Astrocyte (in vitro differentiated cells and primary cell): ENCODE data around the gene SLFN5. TPM values are rescaled to one million over a fixed set of nuclear protein-coding genes. Genes with fewer than 3 reads are reported as not detected.

Experiments
- DNase-seq: peaks from one replicate; pipeline ENCODE4 v3.0.0-alpha.2; 2010; ENCODE audit warnings: low read depth
- FAIRE-seq: peaks from 2 replicates; lab custom pipeline; 2011; peaks lifted over from hg19 to GRCh38; lab: Jason Lieb, UNC
- H2AFZ ChIP-seq: 2 replicates; pipeline ENCODE4 v1.6.0; 2012; ENCODE audit warnings: low read depth, low read length, inconsistent platforms
- H3K27ac ChIP-seq: 2 replicates; pipeline ENCODE4 v1.5.1; 2011; ENCODE audit warnings: low read depth, low read length, inconsistent platforms
- H3K27me3 ChIP-seq: 2 replicates; pipeline ENCODE4 v1.6.0; 2011; ENCODE audit warnings: low read length, inconsistent platforms; ENCODE audit not compliant: insufficient read depth
- H3K36me3 ChIP-seq: 2 replicates; pipeline ENCODE4 v1.5.1; 2011; ENCODE audit warnings: low read length, inconsistent platforms; ENCODE audit not compliant: insufficient read depth
- H3K4me1 ChIP-seq: 2 replicates; pipeline ENCODE4 v1.5.1; 2011; ENCODE audit warnings: low read length, inconsistent platforms; ENCODE audit not compliant: insufficient read depth
- H3K4me2 ChIP-seq: 2 replicates; pipeline ENCODE4 v1.6.0; 2012; ENCODE audit warnings: low read length, inconsistent platforms
- H3K4me3 ChIP-seq: 2 replicates; pipeline ENCODE4 v1.5.1; 2011; ENCODE audit warnings: low read depth, mild to moderate bottlenecking, low read length, inconsistent platforms; ENCODE audit not compliant: insufficient read depth
- H3K79me2 ChIP-seq: 2 replicates; pipeline ENCODE4 v1.6.0; 2012; ENCODE audit warnings: mild to moderate bottlenecking, low read length, inconsistent platforms; ENCODE audit not compliant: insufficient read depth
- H3K9ac ChIP-seq: 2 replicates; pipeline ENCODE4 v1.6.0; 2012; ENCODE audit warnings: mild to moderate bottlenecking, low read length, inconsistent platforms
- H3K9me3 ChIP-seq: 2 replicates; pipeline ENCODE4 v1.5.1; 2012; ENCODE audit warnings: low read depth, mild to moderate bottlenecking, low read length, inconsistent platforms; ENCODE audit not compliant: insufficient read depth
- H4K20me1 ChIP-seq: 2 replicates; pipeline ENCODE4 v1.6.0; 2012; ENCODE audit warnings: low read length, inconsistent platforms; ENCODE audit not compliant: insufficient read depth
- H3K27ac Mint-ChIP-seq: one replicate; pipeline ENCODE4 v1.8.0; 2021; ENCODE audit warnings: mild to moderate bottlenecking, mixed read lengths; ENCODE audit not compliant: unreplicated experiment
- H3K27me3 Mint-ChIP-seq: one replicate; pipeline ENCODE4 v1.8.0; 2021; ENCODE audit warnings: low read depth, mixed read lengths; ENCODE audit not compliant: unreplicated experiment
- H3K36me3 Mint-ChIP-seq: one replicate; pipeline ENCODE4 v1.8.0; 2021; ENCODE audit warnings: low read depth, mixed read lengths; ENCODE audit not compliant: unreplicated experiment
- H3K4me1 Mint-ChIP-seq: one replicate; pipeline ENCODE4 v1.8.0; 2021; ENCODE audit warnings: low read depth, mixed read lengths; ENCODE audit not compliant: unreplicated experiment
- H3K4me3 Mint-ChIP-seq: one replicate; pipeline ENCODE4 v1.8.0; 2021; ENCODE audit warnings: mild to moderate bottlenecking, moderate library complexity, mixed read lengths; ENCODE audit not compliant: unreplicated experiment
- H3K9me3 Mint-ChIP-seq: one replicate; pipeline ENCODE4 v1.8.0; 2021; ENCODE audit warnings: mild to moderate bottlenecking, mixed read lengths; ENCODE audit not compliant: unreplicated experiment
- EZH2 ChIP-seq: IDR thresholded peaks from 2 replicates; pipeline ENCODE4 v1.6.1; 2012; ENCODE audit warnings: mild to moderate bottlenecking, low read length, inconsistent platforms; ENCODE audit not compliant: insufficient read depth
- total RNA-seq: library from RNA; stranded (reverse); gene quantifications from 2 replicates; pipeline ENCODE4 v1.2.1, GENCODE V29; 2021
- TF ChIP-seq, protein P1 (sequence below): IDR thresholded peaks from 2 replicates; pipeline ENCODE4 v1.5.1; 2011; ENCODE audit warnings: low read depth, mild to moderate bottlenecking, inconsistent platforms, low read length, moderate library complexity; ENCODE audit not compliant: insufficient read depth

The SLFN5 gene
- total RNA-seq, 1 donor from 2014 or later, result 108 TPM

DNA sequence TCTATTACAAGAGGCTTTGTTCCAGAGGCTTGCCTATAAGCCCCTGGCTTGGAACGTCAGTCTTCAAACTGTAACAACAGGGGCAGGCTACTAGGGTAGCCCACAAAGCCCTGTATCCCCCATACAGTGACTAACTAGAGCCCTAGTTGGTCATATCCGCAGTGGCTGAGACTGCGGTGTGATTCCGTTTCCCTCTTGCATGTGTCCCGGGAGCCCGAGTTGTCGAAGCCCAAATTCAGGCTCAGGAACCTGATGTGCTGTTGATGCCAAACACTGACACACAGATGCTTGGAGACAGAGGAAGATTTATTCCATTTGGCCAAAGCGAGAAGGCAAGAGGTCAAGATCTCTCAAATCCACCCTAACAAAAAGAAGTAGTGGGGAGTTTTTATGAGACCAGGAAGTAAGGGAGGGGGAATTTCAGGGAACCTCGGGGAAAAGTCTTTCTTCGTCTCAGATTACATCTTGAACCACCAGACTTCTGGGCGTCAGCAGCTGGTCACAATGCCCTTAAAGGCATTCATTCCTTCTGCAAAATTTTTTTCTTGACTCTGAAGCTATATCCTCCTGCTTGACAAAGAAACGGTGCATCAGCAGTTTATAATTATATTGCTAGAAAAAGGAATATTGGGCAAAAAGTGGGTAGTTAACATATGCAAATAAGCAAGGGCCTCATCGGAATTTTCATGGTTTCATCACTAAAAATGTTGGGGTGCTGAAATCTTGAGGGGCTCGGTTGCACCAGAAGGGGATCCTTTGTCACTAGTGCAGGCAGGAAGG is 879 bp downstream of the SLFN5 start:
- peak overlapping the region; percentile 93 for H3K4me2 ChIP-seq
- peak overlapping the region; percentile 99 for H3K27ac Mint-ChIP-seq
- H3K36me3 Mint-ChIP-seq, result peaks cover 11% of the 10 kb centered on the region
- peak overlapping the region; percentile 95 for H3K9ac ChIP-seq
- peak; percentile 67 for DNase-seq
- no peaks in the 10 kb centered on the region for H3K27me3 Mint-ChIP-seq
- H3K4me3 ChIP-seq, result peak overlapping the region; percentile 89
- peak overlapping the region; percentile 90 for H3K4me3 Mint-ChIP-seq
- peaks cover 2% of the 10 kb centered on the region for H3K36me3 ChIP-seq
- peaks cover 37% of the 10 kb centered on the region for H3K79me2 ChIP-seq
- H4K20me1 ChIP-seq, result peaks cover 19% of the 10 kb centered on the region
- H3K27ac ChIP-seq, result peak overlapping the region; percentile 91
- no peaks in the 10 kb centered on the region for H3K9me3 Mint-ChIP-seq
- TF ChIP-seq, protein P1, sequence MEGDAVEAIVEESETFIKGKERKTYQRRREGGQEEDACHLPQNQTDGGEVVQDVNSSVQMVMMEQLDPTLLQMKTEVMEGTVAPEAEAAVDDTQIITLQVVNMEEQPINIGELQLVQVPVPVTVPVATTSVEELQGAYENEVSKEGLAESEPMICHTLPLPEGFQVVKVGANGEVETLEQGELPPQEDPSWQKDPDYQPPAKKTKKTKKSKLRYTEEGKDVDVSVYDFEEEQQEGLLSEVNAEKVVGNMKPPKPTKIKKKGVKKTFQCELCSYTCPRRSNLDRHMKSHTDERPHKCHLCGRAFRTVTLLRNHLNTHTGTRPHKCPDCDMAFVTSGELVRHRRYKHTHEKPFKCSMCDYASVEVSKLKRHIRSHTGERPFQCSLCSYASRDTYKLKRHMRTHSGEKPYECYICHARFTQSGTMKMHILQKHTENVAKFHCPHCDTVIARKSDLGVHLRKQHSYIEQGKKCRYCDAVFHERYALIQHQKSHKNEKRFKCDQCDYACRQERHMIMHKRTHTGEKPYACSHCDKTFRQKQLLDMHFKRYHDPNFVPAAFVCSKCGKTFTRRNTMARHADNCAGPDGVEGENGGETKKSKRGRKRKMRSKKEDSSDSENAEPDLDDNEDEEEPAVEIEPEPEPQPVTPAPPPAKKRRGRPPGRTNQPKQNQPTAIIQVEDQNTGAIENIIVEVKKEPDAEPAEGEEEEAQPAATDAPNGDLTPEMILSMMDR, result no peak
- no peak for TF ChIP-seq EZH2
- H2AFZ ChIP-seq, result peak overlapping the region; percentile 92
- peaks cover 32% of the 10 kb centered on the region for H3K4me1 Mint-ChIP-seq
- no peaks in the 10 kb centered on the region for H3K9me3 ChIP-seq
- peaks cover 18% of the 10 kb centered on the region for H3K4me1 ChIP-seq
- no peaks in the 10 kb centered on the region for H3K27me3 ChIP-seq
- no peak for FAIRE-seq

DNA sequence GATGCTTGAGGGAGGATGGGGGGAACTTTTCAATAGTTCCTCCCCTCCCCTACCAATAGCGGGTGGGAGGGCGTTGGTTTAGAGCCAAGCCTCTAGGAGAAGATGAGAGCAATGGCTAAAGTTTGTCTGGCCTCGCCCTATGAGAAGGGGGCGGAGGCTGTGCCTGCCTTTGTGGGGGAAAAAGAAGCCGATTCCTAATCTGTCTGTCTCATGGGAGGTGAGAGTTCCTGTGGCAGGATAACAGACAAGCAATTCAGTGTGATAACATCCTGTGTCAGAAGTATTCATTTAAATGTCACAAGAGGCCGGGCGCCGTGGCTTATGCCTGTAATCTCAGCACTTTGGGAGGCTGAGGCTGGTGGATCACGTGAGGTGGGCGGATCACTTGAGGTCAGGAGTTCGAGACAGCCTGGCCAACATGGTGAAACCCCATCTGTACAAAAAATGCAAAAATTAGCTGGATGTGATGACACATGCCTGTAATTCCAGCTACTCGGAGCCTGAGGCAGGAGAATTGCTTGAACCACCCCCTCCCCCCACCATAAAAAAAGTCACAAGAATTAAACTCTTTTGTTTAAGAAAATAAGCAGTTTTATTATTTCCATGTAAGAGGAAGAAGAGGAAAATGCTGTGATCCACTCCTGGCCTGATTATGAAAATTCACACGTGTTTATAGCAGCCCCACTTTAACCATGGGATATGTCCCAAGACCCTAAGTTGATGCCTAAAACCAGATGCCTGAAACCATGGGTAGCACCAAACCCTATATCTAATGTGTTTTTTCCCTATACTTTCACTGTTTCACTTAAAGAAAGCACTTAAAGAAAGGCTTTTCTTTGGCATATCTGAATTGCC is 1.7 kb downstream of the SLFN5 start:
- no peaks in the 10 kb centered on the region for H3K9me3 ChIP-seq
- H3K36me3 Mint-ChIP-seq, result peaks cover 15% of the 10 kb centered on the region
- TF ChIP-seq, protein P1, result no peak
- no peak for TF ChIP-seq EZH2
- peak overlapping the region; percentile 89 for H3K4me3 ChIP-seq
- peaks cover 30% of the 10 kb centered on the region for H3K4me1 Mint-ChIP-seq
- no peaks in the 10 kb centered on the region for H3K9me3 Mint-ChIP-seq
- H2AFZ ChIP-seq, result no peak overlapping the region
- H3K4me1 ChIP-seq, result peaks cover 18% of the 10 kb centered on the region
- peaks cover 27% of the 10 kb centered on the region for H4K20me1 ChIP-seq
- H3K36me3 ChIP-seq, result peaks cover 2% of the 10 kb centered on the region
- H3K27ac ChIP-seq, result peak overlapping the region; percentile 91
- peak overlapping the region; percentile 95 for H3K9ac ChIP-seq
- H3K27me3 Mint-ChIP-seq, result no peaks in the 10 kb centered on the region
- H3K27ac Mint-ChIP-seq, result peak overlapping the region; percentile 99
- peak overlapping the region; percentile 90 for H3K4me3 Mint-ChIP-seq
- H3K27me3 ChIP-seq, result no peaks in the 10 kb centered on the region
- DNase-seq (peak; percentile 57), FAIRE-seq (peak; percentile 20)
- H3K79me2 ChIP-seq, result peaks cover 38% of the 10 kb centered on the region
- peak overlapping the region; percentile 93 for H3K4me2 ChIP-seq
